Measurements from ENCODE around the gene TMIGD1. TPM values are rescaled to one million over a fixed set of nuclear protein-coding genes. Genes with fewer than 3 reads are reported as not detected.
A peak's percentile ranks its signal among the peaks of the same experiment; 100 is the strongest.

The TMIGD1 gene
- total and polyA plus RNA-seq, 2 of the 13 experiments (the other 11 are each of a cell fraction or from before 2014, with no cell fraction given) = not detected

DNA sequence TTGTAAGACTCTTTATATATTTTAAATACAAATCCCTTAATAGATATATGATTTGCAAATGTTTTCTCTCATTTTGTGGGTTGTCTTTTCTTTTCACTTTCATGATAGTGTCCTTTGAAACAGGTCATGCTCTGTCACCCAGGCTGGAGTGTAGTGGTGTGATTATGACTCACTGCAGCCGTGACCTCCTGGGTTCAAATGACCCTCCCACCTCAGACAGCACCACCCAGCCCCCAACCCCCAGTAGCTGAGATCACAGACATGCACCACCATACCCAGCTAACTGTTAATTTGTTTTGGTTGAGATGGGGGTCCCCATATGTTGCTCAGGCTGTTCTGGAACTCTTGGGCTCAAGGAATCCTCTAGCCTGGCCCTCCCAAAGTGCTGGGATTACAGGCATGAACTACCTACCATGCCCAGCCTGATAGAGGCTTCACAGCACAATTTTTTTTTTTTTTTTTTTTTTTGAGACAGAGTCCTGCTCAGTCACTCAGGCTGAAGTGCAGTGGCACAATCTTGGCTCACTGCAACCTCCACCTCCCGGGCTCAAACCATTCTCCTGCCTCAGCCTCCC is 18.5 kb upstream of the TMIGD1 start (continued):
- TF ChIP-seq EP300 (IDR thresholded peaks at IDR 0.05; ENCODE audit: low read depth in 2 of 2, low read length in 2 of 2) (peak in 1 of 2 experiments; percentile 62; a peak in 2 of 4 replicates), EP300 (CRISPR knock-in tag; IDR thresholded peaks at IDR 0.05; ENCODE audit: borderline replicate concordance) (no peak), FOXP1 (IDR thresholded peaks at IDR 0.05) (no peak), FOXP1 (CRISPR knock-in tag; IDR thresholded peaks at IDR 0.05) (0 out of 2 replicates have a peak, but pooled peaks have one; percentile 20), ATF3 (CRISPR knock-in tag; IDR thresholded peaks at IDR 0.05) (peak; percentile 46; the same call in 1 of the 2 replicates), SAP130 (CRISPR knock-in tag; IDR thresholded peaks at IDR 0.05; ENCODE audit: low read depth) (peak; percentile 54; the same call in 1 of the 2 replicates), ZNF292 (CRISPR knock-in tag; IDR thresholded peaks at IDR 0.05; ENCODE audit: borderline replicate concordance, low read depth) (no peak), SP5 (CRISPR knock-in tag; IDR thresholded peaks at IDR 0.05; ENCODE audit: borderline replicate concordance, low read depth) (peak; percentile 68; the same call in 1 of the 2 replicates), RCOR2 (CRISPR knock-in tag; IDR thresholded peaks at IDR 0.05) (no peak), NR2F1 (CRISPR knock-in tag; IDR thresholded peaks at IDR 0.05) (peak; percentile 79 to 97), GPBP1L1 (CRISPR knock-in tag; IDR thresholded peaks at IDR 0.05) (no peak), AGO1 (IDR thresholded peaks at IDR 0.05; ENCODE audit: low read depth, low read length, poor library complexity, severe bottlenecking) (no peak), ZBTB7B (CRISPR knock-in tag; IDR thresholded peaks at IDR 0.05) (peak; percentile 21; the same call in 1 of the 2 replicates), JUNB (CRISPR knock-in tag; IDR thresholded peaks at IDR 0.05; ENCODE audit: borderline replicate concordance) (peak; percentile 76; the same call in 1 of the 2 replicates), MXD4 (CRISPR knock-in tag; IDR thresholded peaks at IDR 0.05) (no peak), NR2F2 (IDR thresholded peaks at IDR 0.05; ENCODE audit: borderline replicate concordance, low read depth) (peak; percentile 80), ZNF713 (CRISPR knock-in tag; IDR thresholded peaks at IDR 0.05) (no peak), RXRA (CRISPR knock-in tag; IDR thresholded peaks at IDR 0.05) (peak; percentile 43; the same call in 1 of the 2 replicates), RXRB (CRISPR knock-in tag; IDR thresholded peaks at IDR 0.05; ENCODE audit: borderline replicate concordance) (peak; percentile 67; the same call in 1 of the 2 replicates), SALL1 (CRISPR knock-in tag; IDR thresholded peaks at IDR 0.05) (peak; percentile 70), TBX2 (CRISPR knock-in tag; IDR thresholded peaks at IDR 0.05; ENCODE audit: borderline replicate concordance) (peak; percentile 45; the same call in 1 of the 2 replicates), MED1 (CRISPR knock-in tag; IDR thresholded peaks at IDR 0.05) (0 out of 2 replicates have a peak, but pooled peaks have one; percentile 23)
- TF ChIP-seq, protein P1, sequence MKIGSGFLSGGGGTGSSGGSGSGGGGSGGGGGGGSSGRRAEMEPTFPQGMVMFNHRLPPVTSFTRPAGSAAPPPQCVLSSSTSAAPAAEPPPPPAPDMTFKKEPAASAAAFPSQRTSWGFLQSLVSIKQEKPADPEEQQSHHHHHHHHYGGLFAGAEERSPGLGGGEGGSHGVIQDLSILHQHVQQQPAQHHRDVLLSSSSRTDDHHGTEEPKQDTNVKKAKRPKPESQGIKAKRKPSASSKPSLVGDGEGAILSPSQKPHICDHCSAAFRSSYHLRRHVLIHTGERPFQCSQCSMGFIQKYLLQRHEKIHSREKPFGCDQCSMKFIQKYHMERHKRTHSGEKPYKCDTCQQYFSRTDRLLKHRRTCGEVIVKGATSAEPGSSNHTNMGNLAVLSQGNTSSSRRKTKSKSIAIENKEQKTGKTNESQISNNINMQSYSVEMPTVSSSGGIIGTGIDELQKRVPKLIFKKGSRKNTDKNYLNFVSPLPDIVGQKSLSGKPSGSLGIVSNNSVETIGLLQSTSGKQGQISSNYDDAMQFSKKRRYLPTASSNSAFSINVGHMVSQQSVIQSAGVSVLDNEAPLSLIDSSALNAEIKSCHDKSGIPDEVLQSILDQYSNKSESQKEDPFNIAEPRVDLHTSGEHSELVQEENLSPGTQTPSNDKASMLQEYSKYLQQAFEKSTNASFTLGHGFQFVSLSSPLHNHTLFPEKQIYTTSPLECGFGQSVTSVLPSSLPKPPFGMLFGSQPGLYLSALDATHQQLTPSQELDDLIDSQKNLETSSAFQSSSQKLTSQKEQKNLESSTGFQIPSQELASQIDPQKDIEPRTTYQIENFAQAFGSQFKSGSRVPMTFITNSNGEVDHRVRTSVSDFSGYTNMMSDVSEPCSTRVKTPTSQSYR (CRISPR knock-in tag; IDR thresholded peaks at IDR 0.05; ENCODE audit: borderline replicate concordance) = peak; percentile 77; the same call in 1 of the 2 replicates
